SK-N-SH (cell line): ENCODE data around the gene MYL5.

Experiments used
- CTCF ChIP-seq: fragments of 200-600 bp; sonication (generic); IDR thresholded peaks from 2 replicates; pipeline ENCODE4 v1.6.1; 2017; ENCODE audit warnings: antibody characterized with exemption, mild to moderate bottlenecking, moderate library complexity
- ELF1 ChIP-seq: IDR thresholded peaks from 2 replicates; pipeline ENCODE4 v1.4.0; 2012
- EP300 ChIP-seq, 2 experiments: IDR thresholded peaks; 2 replicates each; pipeline versions ENCODE4 v1.4.0 to v1.6.1; 2012; ENCODE audit warnings: borderline replicate concordance in 1 of 2, low read depth in 1 of 2, low read length in 1 of 2
- FOSL2 ChIP-seq: IDR thresholded peaks from 2 replicates; pipeline ENCODE4 v1.4.0; 2012; ENCODE audit warnings: low read depth, mild to moderate bottlenecking, moderate library complexity, borderline replicate concordance
- GATA2 ChIP-seq: sonication (generic); formaldehyde crosslinking; IDR thresholded peaks from 2 replicates; pipeline ENCODE4 v1.5.0; 2020; ENCODE audit warnings: mild to moderate bottlenecking, missing genetic modification reagents
- POLR2AphosphoS5 ChIP-seq: IDR thresholded peaks from 2 replicates; pipeline ENCODE4 v1.6.1; 2012; ENCODE audit warnings: low read depth, low read length
- RAD21 ChIP-seq: IDR thresholded peaks from 2 replicates; pipeline ENCODE4 v1.6.1; 2012; ENCODE audit warnings: mild to moderate bottlenecking, low read length
- RFX5 ChIP-seq: IDR thresholded peaks from 2 replicates; pipeline ENCODE4 v1.6.1; 2012; ENCODE audit warnings: mild to moderate bottlenecking, improper control_type of control experiment, low read length
- SMC3 ChIP-seq: IDR thresholded peaks from 2 replicates; pipeline ENCODE4 v1.6.1; 2012; ENCODE audit warnings: low read depth, low read length, improper control_type of control experiment
- USF2 ChIP-seq: fragments of 150-350 bp; IDR thresholded peaks from 2 replicates; pipeline ENCODE4 v1.6.1; 2017; ENCODE audit warnings: antibody characterized with exemption, low read length, low read depth, borderline replicate concordance
- YY1 ChIP-seq: IDR thresholded peaks from 2 replicates; pipeline ENCODE4 v1.4.0; 2012; ENCODE audit warnings: low read depth, mild to moderate bottlenecking
- ZBTB33 ChIP-seq: IDR thresholded peaks from 2 replicates; pipeline ENCODE4 v1.4.0; 2012; ENCODE audit warnings: low read depth, borderline replicate concordance

GRCh38 chr4:681736-682451 lies 7.6 kb downstream of the MYL5 start:
- TF ChIP-seq RFX5 = no peak
- TF ChIP-seq YY1 = no peak
- no peak for TF ChIP-seq USF2
- TF ChIP-seq CTCF = no peak
- no peak for TF ChIP-seq ELF1
- TF ChIP-seq GATA2 (CRISPR knock-in tag) = no peak
- no peak for TF ChIP-seq RAD21
- no peak for TF ChIP-seq FOSL2
- TF ChIP-seq SMC3 = no peak
- no peak for TF ChIP-seq POLR2AphosphoS5
- TF ChIP-seq ZBTB33 = no peak
- TF ChIP-seq EP300 (IDR thresholded peaks at IDR 0.05; ENCODE audit: borderline replicate concordance in 1 of 2, low read depth in 1 of 2, low read length in 1 of 2) = no peak
